GM23338 (cell line): ENCODE results near the gene TBC1D10B. TPM values are rescaled to one million over a fixed set of nuclear protein-coding genes. Genes with fewer than 3 reads are reported as not detected.

Experiments used
- ATAC-seq: fragments of 200-7000 bp; cut with Tn5 transposase; 3 replicates; pipeline ENCODE4 v1.9.1; 2020
- DNase-seq: peaks from one replicate; pipeline ENCODE4 v3.0.0-alpha.2; 2015; ENCODE audit warnings: low spot score
- H2AFZ ChIP-seq: fragments of 200-600 bp; sonication (generic); 2 replicates; pipeline ENCODE4 v1.8.0; 2016; ENCODE audit warnings: antibody characterized with exemption, mild to moderate bottlenecking, moderate library complexity
- H3F3A ChIP-seq: fragments of 200-600 bp; sonication (generic); replicated peaks from 2 replicates; pipeline ENCODE4 v1.8.0; 2017; ENCODE audit warnings: antibody characterized with exemption, mixed run types, low read depth
- H3K27ac ChIP-seq: fragments of 200-600 bp; sonication (generic); 2 replicates; pipeline ENCODE4 v1.6.1; 2016; ENCODE audit warnings: low read depth
- H3K27me3 ChIP-seq: fragments of 200-600 bp; sonication (generic); 2 replicates; pipeline ENCODE4 v1.8.0; 2016; ENCODE audit warnings: mild to moderate bottlenecking, mixed run types, moderate library complexity; ENCODE audit not compliant: insufficient read depth
- H3K36me3 ChIP-seq: fragments of 200-600 bp; sonication (generic); 2 replicates; pipeline ENCODE4 v1.8.0; 2016; ENCODE audit warnings: mild to moderate bottlenecking; ENCODE audit not compliant: insufficient read depth
- H3K4me1 ChIP-seq: fragments of 200-600 bp; sonication (generic); 2 replicates; pipeline ENCODE4 v1.8.0; 2016; ENCODE audit warnings: mild to moderate bottlenecking, moderate library complexity; ENCODE audit not compliant: insufficient read depth
- H3K4me2 ChIP-seq: fragments of 200-600 bp; sonication (generic); 2 replicates; pipeline ENCODE4 v1.7.1; 2017; ENCODE audit warnings: mixed run types
- H3K4me3 ChIP-seq: fragments of 200-600 bp; sonication (generic); 2 replicates; pipeline ENCODE4 v1.6.1; 2016; ENCODE audit warnings: mixed run types
- H3K79me2 ChIP-seq: fragments of 200-600 bp; sonication (generic); replicated peaks from 2 replicates; pipeline ENCODE4 v1.8.0; 2017; ENCODE audit warnings: mild to moderate bottlenecking; ENCODE audit not compliant: insufficient read depth
- H3K9me2 ChIP-seq: fragments of 200-600 bp; sonication (generic); 2 replicates; pipeline ENCODE4 v1.8.0; 2017; ENCODE audit not compliant: insufficient read depth
- H4K20me1 ChIP-seq: fragments of 200-600 bp; sonication (generic); replicated peaks from 2 replicates; pipeline ENCODE4 v1.8.0; 2017; ENCODE audit warnings: mild to moderate bottlenecking; ENCODE audit not compliant: insufficient read depth
- H3K27ac Mint-ChIP-seq: 2 replicates; pipeline ENCODE4 v1.8.0; 2020; ENCODE audit warnings: inconsistent platforms, mild to moderate bottlenecking, moderate library complexity, mixed read lengths
- H3K27me3 Mint-ChIP-seq: 3 replicates; pipeline ENCODE4 v1.8.0; 2022; ENCODE audit warnings: low read depth, mild to moderate bottlenecking, moderate library complexity, mixed read lengths, inconsistent platforms; ENCODE audit not compliant: insufficient read depth, poor library complexity
- H3K36me3 Mint-ChIP-seq: 3 replicates; pipeline ENCODE4 v1.8.0; 2021; ENCODE audit warnings: low read depth, mild to moderate bottlenecking, inconsistent platforms, moderate library complexity, mixed read lengths
- H3K4me1 Mint-ChIP-seq: 3 replicates; pipeline ENCODE4 v1.8.0; 2020; ENCODE audit warnings: mild to moderate bottlenecking, inconsistent platforms, mixed read lengths
- H3K4me3 Mint-ChIP-seq: 3 replicates; pipeline ENCODE4 v1.8.0; 2021; ENCODE audit warnings: moderate library complexity, mild to moderate bottlenecking, inconsistent platforms, mixed read lengths
- H3K9me3 Mint-ChIP-seq: 3 replicates; pipeline ENCODE4 v1.8.0; 2020; ENCODE audit warnings: moderate library complexity, mild to moderate bottlenecking, inconsistent platforms, mixed read lengths
- CTCF ChIP-seq, 2 experiments: fragments of 200-600 bp in 1 of 2; sonication (generic) in 1 of 2; conservative IDR thresholded peaks; 2 replicates each; pipeline versions ENCODE4 v1.5.1 to v1.6.1; 2016 to 2017; ENCODE audit warnings: antibody characterized with exemption in 2 of 2, low read depth in 2 of 2, mild to moderate bottlenecking in 2 of 2, moderate library complexity in 1 of 2
- ETS1 ChIP-seq: IDR thresholded peaks from 2 replicates; pipeline ENCODE4 v1.6.1; 2016; ENCODE audit warnings: antibody characterized with exemption
- EZH2 ChIP-seq: fragments of 200-600 bp; sonication (generic); IDR thresholded peaks from one replicate; pipeline ENCODE4 v1.8.0; 2017; ENCODE audit warnings: antibody characterized with exemption, mild to moderate bottlenecking, low read depth; ENCODE audit not compliant: unreplicated experiment
- JUNB ChIP-seq: IDR thresholded peaks from one replicate; pipeline ENCODE4 v1.6.1; 2016; ENCODE audit warnings: antibody characterized with exemption; ENCODE audit not compliant: unreplicated experiment
- REST ChIP-seq: IDR thresholded peaks from one replicate; pipeline ENCODE4 v1.6.1; 2018; ENCODE audit warnings: antibody characterized with exemption; ENCODE audit not compliant: unreplicated experiment
- ZNF114 ChIP-seq: fragments of 250-450 bp; sonication (Bioruptor Pico); IDR thresholded peaks from 2 replicates; pipeline ENCODE4 v1.5.0; 2020; ENCODE audit warnings: mild to moderate bottlenecking, moderate library complexity
- ZNF331 ChIP-seq: fragments of 250-450 bp; sonication (Bioruptor Pico); IDR thresholded peaks from 2 replicates; pipeline ENCODE4 v1.5.0; 2020; ENCODE audit warnings: low read depth, mild to moderate bottlenecking, moderate library complexity
- ZNF462 ChIP-seq: fragments of 250-450 bp; sonication (Bioruptor Pico); IDR thresholded peaks from 2 replicates; pipeline ENCODE4 v1.5.0; 2020; ENCODE audit warnings: mild to moderate bottlenecking, moderate library complexity
- polyA plus RNA-seq: library from polyadenylated mRNA; unstranded; fragments of >200 nt; fragmentation: Nextera tagmentation; extraction: Ambion mirVana; gene quantifications from 2 replicates; pipeline ENCODE4 v1.2.1, GENCODE V29; 2016
- total RNA-seq: library from RNA; depleted of rRNA; stranded (reverse); fragments of >200 nt; shearing (Covaris generic); gene quantifications from 2 replicates; pipeline ENCODE4 v1.2.3, GENCODE V29; 2014

The TBC1D10B gene
- total and polyA plus RNA-seq, 2 experiments from 2014 or later, result 13.3 to 30.8 TPM

- Histone ChIP-seq H3K27me3 (no peaks in the 10 kb centered on the region), H2AFZ (no peak overlapping the region)
- H3K36me3 Mint-ChIP-seq, result no peaks in the 10 kb centered on the region; the same call in 2 of the 3 replicates
Measured at GRCh38 chr16:30342751-30343490, 27.4 kb downstream of the TBC1D10B start.

More at GRCh38 chr16:30342751-30343490, 27.4 kb downstream of the TBC1D10B start:
- Histone ChIP-seq H3K4me1 (no peaks in the 10 kb centered on the region), H3K4me3 (no peak overlapping the region), H3K79me2 (no peaks in the 10 kb centered on the region), H3K9me2 (no peaks in the 10 kb centered on the region), H3K27ac (no peak overlapping the region), H3K4me2 (no peak overlapping the region), H3K36me3 (no peaks in the 10 kb centered on the region), H3F3A (no peaks in the 10 kb centered on the region), H4K20me1 (no peaks in the 10 kb centered on the region)
- H3K27ac Mint-ChIP-seq, result no peak overlapping the region
- DNase-seq (no peak), ATAC-seq (no peak)
- H3K27me3 Mint-ChIP-seq, result peaks cover 3% of the 10 kb centered on the region
- TF ChIP-seq ZNF331 (CRISPR knock-in tag), result no peak
- TF ChIP-seq EZH2, result no peak
- no peak for TF ChIP-seq JUNB
- no peak for TF ChIP-seq REST
- TF ChIP-seq ETS1, result no peak
- TF ChIP-seq ZNF114 (CRISPR knock-in tag), result no peak
- TF ChIP-seq CTCF (conservative IDR thresholded peaks at IDR 0.05; ENCODE audit: low read depth in 2 of 2), result no peak
- no peak for TF ChIP-seq ZNF462 (CRISPR knock-in tag)
- H3K4me1 Mint-ChIP-seq, result no peaks in the 10 kb centered on the region
- H3K9me3 Mint-ChIP-seq, result no peaks in the 10 kb centered on the region; the same call in 2 of the 3 replicates
- no peak overlapping the region for H3K4me3 Mint-ChIP-seq
